Liver (tissue), 9 donors: ENCODE measurements around the gene ANO10. TPM values are rescaled to one million over a fixed set of nuclear protein-coding genes. Genes with fewer than 3 reads are reported as not detected.

Experiments used
- DNase-seq: peaks from one replicate; pipeline ENCODE4 v3.0.0-alpha.2; 2017; ENCODE audit warnings: low spot score
- H3K27ac ChIP-seq, 2 donors: one replicate each; pipeline ENCODE4 v1.7.0; 2013; ENCODE audit warnings: inconsistent platforms in 2 of 2, low read length in 2 of 2, control low read depth in 1 of 2, low read depth in 1 of 2, mild to moderate bottlenecking in 1 of 2
- H3K27me3 ChIP-seq, 4 donors: one replicate each; pipeline versions ENCODE4 v1.6.1 to v1.7.0; 2013; ENCODE audit warnings: low read length in 3 of 4, inconsistent platforms in 1 of 4, mild to moderate bottlenecking in 1 of 4, moderate library complexity in 1 of 4; ENCODE audit not compliant: control insufficient read depth in 4 of 4, insufficient read depth in 4 of 4
- H3K36me3 ChIP-seq, 4 donors: one replicate each; pipeline versions ENCODE4 v1.6.1 to v1.7.0; 2013; ENCODE audit warnings: low read length in 3 of 4, mild to moderate bottlenecking in 3 of 4, low read depth in 1 of 4, moderate library complexity in 1 of 4; ENCODE audit not compliant: control insufficient read depth in 4 of 4, insufficient read depth in 3 of 4
- H3K4me1 ChIP-seq, 4 donors: one replicate each; pipeline versions ENCODE4 v1.6.1 to v1.7.0; 2013; ENCODE audit warnings: low read length in 3 of 4, mild to moderate bottlenecking in 3 of 4, moderate library complexity in 1 of 4; ENCODE audit not compliant: control insufficient read depth in 4 of 4, insufficient read depth in 4 of 4
- H3K4me3 ChIP-seq, 3 donors: one replicate each; pipeline versions ENCODE4 v1.6.1 to v1.7.0; 2013; ENCODE audit warnings: low read length in 3 of 3, control low read depth in 1 of 3, low read depth in 1 of 3, mild to moderate bottlenecking in 1 of 3
- H3K9ac ChIP-seq, 2 donors: one replicate each; pipeline ENCODE4 v1.7.0; 2013; ENCODE audit warnings: low read length in 2 of 2, mild to moderate bottlenecking in 2 of 2, moderate library complexity in 2 of 2, control low read depth in 1 of 2, low read depth in 1 of 2
- H3K9me3 ChIP-seq, 4 donors: one replicate each; pipeline versions ENCODE4 v1.6.1 to v1.7.0; 2013; ENCODE audit warnings: low read length in 3 of 4; ENCODE audit not compliant: control insufficient read depth in 4 of 4
- ATF3 ChIP-seq: IDR thresholded peaks from 2 replicates; pipeline ENCODE4 v1.6.1; 2016; ENCODE audit warnings: antibody characterized with exemption
- CTCF ChIP-seq: fragments of 150-350 bp; IDR thresholded peaks from 2 replicates; pipeline ENCODE4 v1.5.1; 2017; ENCODE audit warnings: improper control_type of control experiment, low read depth, low read length; ENCODE audit not compliant: missing input control
- EGR1 ChIP-seq, 2 donors: IDR thresholded peaks; 2 replicates each; pipeline ENCODE4 v1.6.1; 2016 to 2018; ENCODE audit warnings: antibody characterized with exemption in 2 of 2, low read depth in 2 of 2
- FOXA1 ChIP-seq: IDR thresholded peaks from 2 replicates; pipeline ENCODE4 v1.6.1; 2016; ENCODE audit warnings: antibody characterized with exemption
- FOXA2 ChIP-seq: IDR thresholded peaks from 2 replicates; pipeline ENCODE4 v1.6.1; 2016; ENCODE audit warnings: antibody characterized with exemption
- GABPA ChIP-seq, 2 donors: IDR thresholded peaks in 1 of 2; conservative IDR thresholded peaks in 1 of 2; 2 replicates each; pipeline ENCODE4 v1.6.1; 2016; ENCODE audit warnings: antibody characterized with exemption in 2 of 2, mild to moderate bottlenecking in 1 of 2, moderate library complexity in 1 of 2
- HNF4A ChIP-seq, 2 donors: conservative IDR thresholded peaks; 2 replicates each; pipeline ENCODE4 v1.6.1; 2016; ENCODE audit warnings: antibody characterized with exemption in 2 of 2, mild to moderate bottlenecking in 2 of 2
- HNF4G ChIP-seq: IDR thresholded peaks from 2 replicates; pipeline ENCODE4 v1.6.1; 2016; ENCODE audit warnings: antibody characterized with exemption
- JUND ChIP-seq, 2 donors: IDR thresholded peaks; 2 replicates each; pipeline ENCODE4 v1.6.1; 2016; ENCODE audit warnings: antibody characterized with exemption in 2 of 2
- MAX ChIP-seq: IDR thresholded peaks from 2 replicates; pipeline ENCODE4 v1.6.1; 2016; ENCODE audit warnings: antibody characterized with exemption
- NR2F2 ChIP-seq: IDR thresholded peaks from 2 replicates; pipeline ENCODE4 v1.6.1; 2016; ENCODE audit warnings: antibody characterized with exemption
- RAD21 ChIP-seq, 2 donors: IDR thresholded peaks; 2 replicates each; pipeline ENCODE4 v1.6.1; 2016; ENCODE audit warnings: antibody characterized with exemption in 2 of 2, mild to moderate bottlenecking in 2 of 2
- REST ChIP-seq: IDR thresholded peaks from 2 replicates; pipeline ENCODE4 v1.6.1; 2016; ENCODE audit warnings: antibody characterized with exemption, mild to moderate bottlenecking
- RXRA ChIP-seq, 2 donors: IDR thresholded peaks; 2 replicates each; pipeline ENCODE4 v1.6.1; 2017 to 2018; ENCODE audit warnings: antibody characterized with exemption in 2 of 2, mild to moderate bottlenecking in 1 of 2
- SP1 ChIP-seq: IDR thresholded peaks from 2 replicates; pipeline ENCODE4 v1.6.1; 2018; ENCODE audit warnings: antibody characterized with exemption, mild to moderate bottlenecking
- YY1 ChIP-seq: IDR thresholded peaks from 2 replicates; pipeline ENCODE4 v1.6.1; 2016; ENCODE audit warnings: antibody characterized with exemption, mild to moderate bottlenecking
- WGBS: extraction: QIAGEN DNeasy Blood & Tissue Kit; methylation state at CpG from one replicate; pipeline ENCODE4 v1.1.7; 2013; 5-methylcytosine and 5-hydroxymethylcytosine counted together
- polyA plus RNA-seq, 2 donors: library from polyadenylated mRNA; stranded (reverse) in 1 of 2; unstranded in 1 of 2; fragments of 200-250 nt in 1 of 2; fragments of >200 nt in 1 of 2; fragmentation: Nextera tagmentation in 1 of 2; extraction: Ambion mirVana in 1 of 2; gene quantifications; one replicate each; pipeline versions ENCODE4 v1.2.1 to v1.2.3, GENCODE V29; 2013 to 2015
- total RNA-seq, 2 donors: library from RNA; depleted of rRNA; stranded (reverse); fragments of >200 nt; gene quantifications; one replicate each; pipeline ENCODE4 v1.2.3, GENCODE V29; 2014
- donor health status: healthy.
- donor health status: healthy.
- donor health status: healthy.
- donor health status: healthy.
- donor health status: healthy.

Gene ANO10
- total and polyA plus RNA-seq, 4 donors, result 5.6 to 8.7 (median 6.8) TPM

- TF ChIP-seq REST, result no peak
- TF ChIP-seq RAD21 (IDR thresholded peaks at IDR 0.05), result no peak
- TF ChIP-seq FOXA2, result no peak
- TF ChIP-seq YY1, result no peak
- no peak for TF ChIP-seq SP1
- TF ChIP-seq JUND (IDR thresholded peaks at IDR 0.05), result no peak
- no peak for TF ChIP-seq GABPA (IDR thresholded peaks at IDR 0.05 in 1 of 2, conservative IDR thresholded peaks at IDR 0.05 in 1 of 2)
- no peak for TF ChIP-seq HNF4A (conservative IDR thresholded peaks at IDR 0.05)
- TF ChIP-seq EGR1 (IDR thresholded peaks at IDR 0.05; ENCODE audit: low read depth in 2 of 2), result no peak
- TF ChIP-seq ATF3, result no peak
- TF ChIP-seq MAX, result no peak
- no peak for TF ChIP-seq FOXA1
Observed at GRCh38 chr3:43331381-43331780, 290.4 kb downstream of the ANO10 start (continued).

- Histone ChIP-seq H3K4me3 (no peak overlapping the region), H3K27me3 (no peaks in the 10 kb centered on the region), H3K4me1 (peaks cover 5 to 15% (median 11%) of the 10 kb centered on the region in 4 donors), H3K36me3 (peaks cover 0 to 24% (median 11%) of the 10 kb centered on the region in 4 donors), H3K27ac (no peak overlapping the region), H3K9ac (no peak overlapping the region), H3K9me3 (peaks cover 0 to 4% (median 1%) of the 10 kb centered on the region in 4 donors)
- TF ChIP-seq SP1, result no peak
- TF ChIP-seq GABPA (IDR thresholded peaks at IDR 0.05 in 1 of 2, conservative IDR thresholded peaks at IDR 0.05 in 1 of 2), result no peak
- TF ChIP-seq FOXA2, result no peak
- no peak for TF ChIP-seq NR2F2
- TF ChIP-seq HNF4G, result no peak
- no peak for TF ChIP-seq FOXA1
- no peak for TF ChIP-seq JUND (IDR thresholded peaks at IDR 0.05)
- no peak for TF ChIP-seq YY1
- no peak for TF ChIP-seq ATF3
- no peak for TF ChIP-seq MAX
- no peak for TF ChIP-seq RXRA (IDR thresholded peaks at IDR 0.05)
- no peak for TF ChIP-seq CTCF
- no peak for TF ChIP-seq EGR1 (IDR thresholded peaks at IDR 0.05; ENCODE audit: low read depth in 2 of 2)
- DNase-seq, result no peak
- WGBS, result 74% methylated on average over 1 of the region's 1 CpG
Observed at GRCh38 chr3:43330981-43331380, 290.8 kb downstream of the ANO10 start.
